NCI-H187 treated with DMSO at 0.1 percent for 48 hours (cell line): Measurements from ENCODE around the gene APOBEC3H.
"Not testable (repeated sequence)": the region's sequence is repeated elsewhere in the genome, so short reads cannot be mapped to it uniquely, and the experiment has no call there.

ENCODE experiments used
- DNase-seq: peaks from one replicate; lab custom pipeline; 2025; lab: John Stamatoyannopoulos, UW

Gene APOBEC3H

DNA sequence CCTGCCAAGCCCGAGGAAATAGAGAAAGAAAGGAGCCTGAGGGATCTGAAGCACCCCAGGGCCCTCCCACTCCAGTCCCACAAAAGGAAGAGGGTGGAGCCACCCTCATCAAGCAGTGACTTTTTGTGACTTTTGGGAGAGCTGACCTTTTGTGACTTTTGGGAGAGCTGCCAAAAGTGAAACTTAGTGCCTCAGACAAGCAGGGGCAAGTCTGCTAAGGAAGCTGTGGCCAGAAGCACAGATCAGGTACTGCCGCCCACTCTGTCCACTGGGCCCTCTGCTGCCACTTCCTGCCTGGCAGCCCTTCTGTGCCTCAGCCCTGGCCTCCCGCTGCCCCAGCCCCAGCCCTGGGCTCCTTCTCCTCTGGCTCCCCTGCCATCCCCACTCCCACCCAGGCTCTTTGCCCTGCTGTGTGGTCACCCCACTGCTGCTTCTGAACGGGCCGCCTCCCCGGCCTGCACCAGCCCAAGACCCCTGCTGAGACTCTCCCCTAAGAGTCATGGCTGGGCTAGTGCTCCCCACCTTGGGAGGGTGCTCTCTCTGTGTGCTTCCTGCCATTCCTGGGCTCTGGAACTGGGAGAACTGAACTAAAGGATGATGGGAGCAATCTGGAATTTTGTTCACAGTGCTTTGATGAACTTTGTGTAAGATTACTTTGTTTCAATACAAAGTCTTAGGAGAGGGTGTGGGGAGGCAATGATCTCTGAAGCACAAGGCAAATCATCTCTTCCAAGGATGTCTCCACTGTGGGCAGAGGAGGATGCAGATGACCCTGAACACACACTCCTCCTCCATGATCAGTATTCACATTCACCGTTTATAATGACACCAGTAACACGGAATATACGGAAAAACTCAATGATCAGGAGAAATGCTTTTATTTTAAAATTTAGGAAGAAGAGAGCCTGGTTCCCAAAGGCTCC lies at the start of gene APOBEC3H:
Gene APOBEC3H (plus strand): TSS at position 147 of the 923 bp plus-strand sequence. CDS start 3,035 bp downstream, outside the sequence.
- no peak for DNase-seq

DNA sequence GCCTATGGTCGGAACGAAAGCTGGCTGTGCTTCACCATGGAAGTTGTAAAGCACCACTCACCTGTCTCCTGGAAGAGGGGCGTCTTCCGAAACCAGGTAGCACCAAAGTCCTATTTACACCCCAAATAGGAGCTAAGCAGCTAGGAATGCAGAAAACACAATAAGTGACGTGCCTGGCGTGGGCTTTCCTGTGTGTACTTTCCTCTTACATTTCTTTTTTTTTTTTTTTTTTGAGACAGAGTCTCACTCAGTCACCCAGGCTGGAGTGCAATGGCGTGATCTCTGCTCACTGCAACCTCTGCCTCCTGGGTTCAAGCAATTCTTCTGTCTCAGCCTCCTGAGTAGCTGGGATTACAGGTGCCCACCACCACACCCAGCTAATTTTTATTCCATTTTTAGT lies 47.6 kb upstream of the APOBEC3H start:
- DNase-seq, result not testable (repeated sequence)

- not testable (repeated sequence) for DNase-seq
These were observed 45.1 kb upstream of the APOBEC3H start for GRCh38 chr22:39051844-39052495.

DNA sequence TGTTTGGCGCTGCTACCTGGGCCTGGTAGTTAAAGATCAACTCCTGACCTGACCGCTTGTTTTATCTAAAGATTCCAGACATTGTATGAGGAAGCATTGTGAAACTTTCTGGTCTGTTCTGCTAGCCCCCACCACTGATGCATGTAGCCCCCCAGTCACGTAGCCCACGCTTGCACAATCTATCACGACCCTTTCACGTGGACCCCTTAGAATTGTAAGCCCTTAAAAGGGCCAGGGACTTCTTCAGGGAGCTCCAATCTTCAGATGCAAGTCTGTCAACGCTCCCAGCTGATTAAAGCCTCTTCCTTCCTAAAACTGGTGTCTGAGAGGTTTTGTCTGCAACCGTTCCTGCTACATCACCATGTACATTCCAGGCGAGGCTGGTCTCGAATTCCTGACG lies 41.4 kb upstream of the APOBEC3H start:
- DNase-seq, result no peak

DNA sequence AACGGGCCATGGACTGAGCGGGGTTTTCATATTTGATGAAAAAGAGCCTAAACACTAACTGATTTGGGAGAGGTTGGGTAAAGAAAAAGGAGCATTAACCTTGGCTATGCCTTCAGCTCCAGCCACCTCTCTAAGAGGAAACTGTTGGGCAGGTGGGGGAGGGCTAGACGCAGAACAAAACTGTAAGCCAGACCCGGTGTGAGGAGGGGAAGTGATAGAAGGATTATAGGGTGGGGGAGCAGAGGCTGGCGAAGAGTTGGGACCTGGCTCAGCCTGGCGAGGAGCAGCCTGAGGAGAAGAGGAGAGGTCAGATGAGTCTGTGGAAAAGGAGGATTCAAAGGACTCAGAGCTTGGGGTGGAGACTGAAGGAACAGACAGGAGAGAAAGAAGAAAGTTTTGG lies 35.8 kb upstream of the APOBEC3H start:
- DNase-seq, result not testable (repeated sequence)

GRCh38 chr22:39061951-39062350 lies 35.1 kb upstream of the APOBEC3H start:
- DNase-seq, result not testable (repeated sequence)

- not testable (repeated sequence) for DNase-seq
These were observed 33.1 kb upstream of the APOBEC3H start for GRCh38 chr22:39063904-39064303.

DNA sequence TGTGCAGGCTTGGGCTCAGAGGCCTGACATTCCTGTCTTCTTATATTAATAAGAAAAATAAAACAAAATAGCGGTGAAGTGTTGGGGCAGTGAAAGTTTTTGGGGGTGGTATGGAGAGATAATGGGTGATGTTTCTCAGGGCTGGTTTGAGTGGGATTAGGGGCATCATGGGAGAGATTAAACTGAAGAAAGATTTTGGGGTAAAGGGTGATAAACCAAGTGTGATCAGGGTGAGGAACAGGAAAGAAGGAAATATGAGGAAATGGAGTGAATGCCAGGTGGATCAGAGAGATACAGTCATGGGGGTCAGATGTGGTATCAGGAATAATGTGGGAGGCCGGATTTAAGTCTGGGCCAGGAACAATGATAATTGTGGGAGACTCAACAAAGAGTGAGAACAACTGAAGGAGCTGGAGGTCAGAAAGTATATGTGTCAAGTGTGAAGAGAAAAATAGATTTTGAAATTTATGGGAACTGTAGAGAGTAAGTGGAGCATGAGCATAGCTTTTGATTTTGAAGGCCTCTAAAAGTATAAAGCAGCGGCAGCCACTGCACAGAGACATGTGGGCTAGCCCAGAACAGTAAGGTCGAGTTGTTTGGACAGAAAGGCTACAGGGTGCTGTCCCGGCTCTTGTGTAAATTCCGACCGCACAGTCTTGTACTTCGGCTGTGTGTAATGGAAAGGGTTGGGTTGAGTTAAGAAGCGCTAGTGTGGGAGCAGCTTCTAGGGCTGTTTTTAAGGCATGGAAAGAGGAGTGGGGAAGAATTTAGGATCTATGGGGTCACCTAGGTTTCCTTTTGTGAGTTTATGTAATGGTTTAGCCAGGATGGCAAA lies 30.4 kb upstream of the APOBEC3H start:
- not testable (repeated sequence) for DNase-seq

DNA sequence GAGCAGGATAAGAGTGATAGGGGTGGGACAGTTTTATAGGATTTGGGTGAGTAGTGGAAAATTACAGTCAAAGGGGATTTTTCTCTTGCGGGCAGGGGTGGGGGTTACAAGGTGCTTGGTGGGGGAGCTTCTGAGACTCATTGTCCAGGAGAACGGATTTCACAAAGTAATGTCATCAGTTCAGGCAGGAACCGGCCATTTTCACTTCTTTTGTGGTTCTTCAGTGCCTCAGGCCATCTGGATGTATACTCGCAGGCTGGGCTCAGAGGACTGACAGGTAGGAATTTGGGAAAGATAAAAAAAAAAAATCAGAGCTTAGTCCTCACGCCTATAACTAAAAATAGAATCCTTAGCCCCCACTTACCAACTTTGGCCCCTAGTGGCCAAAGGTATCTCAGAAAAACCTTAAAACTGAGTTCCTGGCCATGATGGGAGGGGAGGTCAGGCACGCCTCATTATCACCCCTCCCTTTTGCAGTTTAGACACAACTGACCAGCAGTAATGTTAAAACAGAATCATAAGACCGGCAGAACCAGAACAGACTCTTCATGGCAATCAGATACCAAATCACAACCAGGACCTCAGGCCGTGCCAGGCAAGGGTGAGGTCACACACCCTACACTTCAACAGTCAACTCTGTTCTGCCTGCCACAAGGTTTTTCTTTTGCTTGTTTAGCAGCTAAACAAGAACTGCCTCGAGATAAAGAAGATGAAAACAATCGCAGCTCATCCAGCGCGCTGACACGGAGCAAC lies 28.8 kb upstream of the APOBEC3H start:
- no peak for DNase-seq

DNA sequence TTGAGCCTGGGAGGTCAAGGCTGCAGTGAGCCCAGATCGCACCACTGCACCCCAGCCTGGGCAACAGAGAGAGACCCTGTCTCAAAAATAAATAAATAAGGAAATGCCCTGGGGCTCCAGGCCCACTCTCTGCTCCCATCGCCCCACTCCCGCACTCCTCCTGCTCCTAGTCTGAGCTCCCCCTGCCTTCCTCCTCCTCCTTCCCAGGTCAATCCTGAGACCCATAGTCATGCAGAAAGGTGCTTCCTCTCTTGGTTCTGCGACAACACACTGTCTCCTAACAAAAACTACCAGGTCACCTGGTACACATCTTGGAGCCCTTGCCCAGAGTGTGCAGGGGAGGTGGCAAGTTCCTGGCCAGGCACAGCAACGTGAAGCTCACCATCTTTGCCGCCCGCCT lies 26.9 kb upstream of the APOBEC3H start:
- DNase-seq, result no peak

DNA sequence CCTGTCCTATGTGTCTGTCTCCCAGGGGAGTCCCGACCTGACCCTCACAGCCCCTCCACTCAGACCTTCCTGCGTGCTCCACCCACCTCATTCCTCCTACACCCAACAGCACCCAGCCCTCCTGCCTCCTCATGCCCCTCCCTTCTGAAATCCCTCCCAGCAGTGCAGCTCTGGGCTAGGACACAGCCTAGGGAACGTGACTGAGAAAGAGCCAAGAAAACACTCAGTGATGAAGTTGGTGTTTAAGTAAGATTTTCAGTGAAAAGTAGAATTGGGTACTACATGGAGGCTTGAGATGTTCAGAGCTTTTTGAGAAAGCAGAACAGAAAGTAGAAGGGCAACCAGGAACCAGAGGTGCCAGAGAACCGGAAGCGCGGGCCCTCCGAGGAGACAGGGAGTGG lies 24.5 kb upstream of the APOBEC3H start:
- DNase-seq, result not testable (repeated sequence)

- no peak for DNase-seq
These were observed 23.1 kb upstream of the APOBEC3H start for GRCh38 chr22:39073981-39074380.

DNA sequence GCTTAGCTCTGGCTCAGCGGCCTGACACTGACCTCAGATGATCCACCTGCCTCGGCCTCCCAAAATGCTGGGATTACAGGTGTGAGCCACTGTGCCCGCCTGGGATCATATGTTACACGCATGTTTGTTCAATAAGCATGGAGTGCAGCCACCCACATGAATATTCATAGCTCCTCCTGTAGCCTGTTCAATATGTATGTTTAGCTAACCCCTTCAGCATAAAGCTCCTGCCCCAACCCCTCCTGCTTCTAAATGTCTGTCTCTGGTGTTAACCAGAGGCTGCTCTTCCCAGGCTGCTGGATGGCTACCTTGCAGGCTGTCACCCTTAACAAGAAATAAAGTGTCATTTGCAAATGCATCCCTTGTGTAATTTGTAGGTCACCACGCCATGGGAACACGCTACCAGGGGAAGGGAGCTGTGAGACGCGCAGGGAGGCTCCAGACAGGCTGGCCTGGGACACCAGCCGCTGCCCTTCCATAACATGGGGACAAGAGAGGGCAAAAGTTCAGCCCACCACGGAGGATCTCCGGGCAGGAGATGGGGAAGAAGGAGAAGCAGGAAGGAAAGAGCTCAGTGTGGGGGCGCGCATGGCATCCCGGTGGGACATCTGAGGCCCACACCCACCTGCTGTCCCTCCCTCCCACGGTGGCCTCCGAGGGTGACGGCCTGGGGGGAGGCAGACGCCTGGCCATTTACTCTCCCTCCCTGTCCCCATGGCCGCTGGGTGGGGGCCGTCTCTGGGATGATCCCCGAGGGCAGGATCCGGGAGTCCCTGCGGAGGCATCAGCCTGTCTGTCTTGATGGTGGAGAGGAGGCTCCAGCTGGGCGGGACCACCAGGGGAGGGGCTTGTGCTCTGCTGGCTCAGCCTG lies 20.7 kb upstream of the APOBEC3H start:
- not testable (repeated sequence) for DNase-seq

DNA sequence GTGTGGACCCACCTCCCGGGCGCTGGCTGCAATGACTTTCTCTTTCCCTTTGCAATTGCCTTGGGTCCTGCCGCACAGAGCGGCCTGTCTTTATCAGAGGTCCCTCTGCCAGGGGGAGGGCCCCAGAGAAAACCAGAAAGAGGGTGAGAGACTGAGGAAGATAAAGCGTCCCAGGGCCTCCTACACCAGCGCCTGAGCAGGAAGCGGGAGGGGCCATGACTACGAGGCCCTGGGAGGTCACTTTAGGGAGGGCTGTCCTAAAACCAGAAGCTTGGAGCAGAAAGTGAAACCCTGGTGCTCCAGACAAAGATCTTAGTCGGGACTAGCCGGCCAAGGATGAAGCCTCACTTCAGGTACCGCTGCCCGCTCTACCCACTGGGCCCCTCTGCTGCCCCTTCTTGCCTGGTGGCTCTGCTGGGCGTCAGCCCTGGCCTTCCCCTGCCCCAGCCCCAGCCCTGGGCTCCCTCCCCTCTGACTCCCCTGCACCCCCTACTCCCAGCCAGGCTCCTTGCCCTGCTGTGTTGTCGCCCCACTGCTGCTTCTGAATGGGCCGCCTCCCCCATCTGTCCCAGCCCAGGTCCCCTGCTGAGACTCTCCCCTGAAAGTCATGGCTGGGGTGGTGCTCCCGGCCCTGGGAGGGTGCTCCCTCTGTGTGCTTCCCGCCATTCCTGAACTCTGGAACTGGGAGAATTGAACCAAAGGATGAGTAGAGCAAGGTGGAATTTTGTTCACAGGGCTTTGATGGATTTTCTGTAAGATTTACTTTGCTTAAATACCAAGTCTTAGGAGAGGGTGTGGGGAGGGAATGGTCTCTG lies 19.8 kb upstream of the APOBEC3H start, which contains the start of gene APOBEC3G:
Gene APOBEC3G (plus strand): TSS at position 250 of the 815 bp plus-strand sequence. CDS start 87 bp downstream, at position 337.
- DNase-seq, result not testable (repeated sequence)

DNA sequence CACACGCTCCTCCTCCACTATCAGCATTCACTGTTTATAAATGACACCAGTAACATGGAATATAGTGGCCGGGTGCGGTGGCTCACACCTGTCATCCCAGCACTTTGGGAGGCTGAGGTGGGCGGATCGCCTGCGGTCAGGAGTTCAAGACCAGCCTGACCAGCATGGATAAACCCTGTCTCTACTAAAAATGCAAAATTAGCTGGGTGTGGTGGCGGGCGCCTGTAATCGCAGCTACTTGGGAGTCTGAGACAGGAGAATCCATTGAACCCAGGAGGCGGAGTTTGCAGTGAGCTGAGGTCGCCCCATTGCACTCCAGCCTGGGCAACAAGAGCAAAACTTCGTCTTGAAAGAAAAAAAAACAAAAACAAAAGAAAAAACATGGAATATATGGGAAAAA lies 19.1 kb upstream of the APOBEC3H start:
- DNase-seq, result not testable (repeated sequence)

- DNase-seq, result no peak
These were observed 18.7 kb upstream of the APOBEC3H start for GRCh38 chr22:39078329-39078728.

DNA sequence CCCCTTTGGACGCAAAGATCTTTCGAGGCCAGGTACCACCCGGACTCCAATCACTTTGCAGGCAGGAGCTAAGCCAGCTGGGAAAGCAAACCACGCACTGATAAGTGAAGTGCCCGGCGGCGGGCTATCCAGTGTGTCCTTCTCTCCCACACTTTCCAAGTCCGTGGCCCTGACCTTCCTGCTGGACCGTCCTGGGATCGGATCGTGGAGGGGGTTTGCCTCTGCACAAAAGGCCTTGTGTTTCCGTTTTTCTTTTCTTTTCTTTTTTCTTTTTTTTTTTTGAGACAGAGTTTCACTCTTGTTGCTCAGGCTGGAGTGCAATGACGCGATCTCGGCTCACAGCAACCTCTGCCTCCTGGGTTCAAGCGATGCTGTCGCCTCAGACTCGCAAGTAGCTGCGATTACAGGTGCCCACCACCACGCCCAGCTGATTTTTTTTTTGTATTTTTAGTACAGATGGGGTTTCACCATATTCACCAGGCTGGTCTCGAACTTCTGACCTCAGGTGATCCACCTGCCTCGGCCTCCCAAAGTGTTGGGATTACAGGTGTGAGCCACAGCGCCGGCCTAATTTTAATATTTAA lies 17.9 kb upstream of the APOBEC3H start:
- not testable (repeated sequence) for DNase-seq

- DNase-seq, result no peak
These were observed 16.8 kb upstream of the APOBEC3H start for GRCh38 chr22:39080052-39080762.
